T-helper 2 cell treated with Interferon-gamma antibody and Interleukin-4, amounts not matched to agents 100 ng/mL and 5 ng/mL, for 36 hours (primary cell): ENCODE data around the gene LRRC74B. TPM values are rescaled to one million over a fixed set of nuclear protein-coding genes. Genes with fewer than 3 reads are reported as not detected.

ENCODE experiments used
- intact Hi-C: fragments of 100-400 bp; cut with micrococcal nuclease; formaldehyde crosslinking; loops from one replicate; pipeline ENCODE4 v1.15.1; 2023
- total RNA-seq: library from RNA; stranded (reverse); gene quantifications from 2 replicates; pipeline ENCODE4 v1.2.3, GENCODE V29; 2022

Gene LRRC74B
- not detected in 2 replicates for total RNA-seq

GRCh38 chr22:21045585-21046294 is at the start of gene LRRC74B:
LRRC74B (plus strand) TSS chr22:21045946; CDS start chr22:21045987, 41 bp downstream.
- intact Hi-C loops = no loop called here

- intact Hi-C loops = no loop called here
Measured at GRCh38 chr22:20996031-20996410, 49.7 kb upstream of the LRRC74B start.

GRCh38 chr22:20996598-20997535 is 48.9 kb upstream of the LRRC74B start:
- intact Hi-C loops = no loop called here

- intact Hi-C loops = no loop called here
Measured at GRCh38 chr22:20997536-20998257, 48.0 kb upstream of the LRRC74B start.

- intact Hi-C loops = no loop called here
Measured at GRCh38 chr22:20998411-20999336, 47.1 kb upstream of the LRRC74B start.

- intact Hi-C loops = loop anchor here (10.0 kb wide), 1 partner anchor 645 kb away; the partner anchor contains the start of gene SDF2L1
Measured at GRCh38 chr22:20999350-21000206, 46.2 kb upstream of the LRRC74B start.

- intact Hi-C loops = loop anchor here (10.0 kb wide), 1 partner anchor 644 kb away; the partner anchor contains the start of gene SDF2L1
Measured at GRCh38 chr22:21000207-21000986, 45.3 kb upstream of the LRRC74B start.

GRCh38 chr22:21000987-21001600 is 44.7 kb upstream of the LRRC74B start:
- intact Hi-C loops = loop anchor here (1.0 to 10.0 kb wide), 2 partner anchors 19 to 644 kb away; partner anchors contain the start of genes LZTR1 and SDF2L1

- intact Hi-C loops = loop anchor here (1.0 to 10.0 kb wide), 4 partner anchors 13 to 643 kb away; partner anchors contain the start of genes LZTR1, PI4KA and SDF2L1
Measured at GRCh38 chr22:21001601-21002325, 44.0 kb upstream of the LRRC74B start, which contains the start of gene THAP7. THAP7 (minus strand) TSS chr22:21002118; CDS start chr22:21001911, 207 bp downstream.

- intact Hi-C loops = loop anchor here (10.0 kb wide), 1 partner anchor 641 kb away; the partner anchor contains the start of gene SDF2L1
Measured at GRCh38 chr22:21003782-21004181, 42.0 kb upstream of the LRRC74B start.

GRCh38 chr22:21009208-21009607 is 36.5 kb upstream of the LRRC74B start:
- intact Hi-C loops = loop anchor here (10.0 kb wide), 1 partner anchor 636 kb away; the partner anchor contains the start of gene SDF2L1

GRCh38 chr22:21009638-21010425 is 35.9 kb upstream of the LRRC74B start:
- intact Hi-C loops = loop anchor here (10.0 kb wide), 1 partner anchor 635 kb away; the partner anchor contains the start of gene SDF2L1

- intact Hi-C loops = no loop called here
Measured at GRCh38 chr22:21010426-21011113, 35.2 kb upstream of the LRRC74B start.

- intact Hi-C loops = no loop called here
Measured at GRCh38 chr22:21012446-21013407, 33.0 kb upstream of the LRRC74B start.
